HepG2 (cell line): ENCODE results near the gene FFAR1. TPM values are rescaled to one million over a fixed set of nuclear protein-coding genes. Genes with fewer than 3 reads are reported as not detected.

Source experiments
- ATAC-seq: fragments of 200-7000 bp; cut with Tn5 transposase; 3 replicates; pipeline ENCODE4 v1.9.1; 2020; ENCODE audit warnings: mild to moderate bottlenecking, moderate library complexity
- BruUV-seq: library from RNA; stranded (reverse); fragments of 400-500 nt; replicated peaks from 2 replicates; lab custom pipeline; 2021; lab: Mats Ljungman, UMichigan
- CTCF ChIA-PET: fragments of 300-600 bp; formaldehyde crosslinking; extraction: SDS; loops from one replicate; lab custom pipeline; 2021; ENCODE audit warnings: low total read pairs, inconsistent platforms, low intra/inter-chr PET ratio; lab: Yijun Ruan, JAX
- POLR2A ChIA-PET: fragments of 350-600 bp; sonication (Branson Sonifier 250); formaldehyde crosslinking; loops from one replicate; lab custom pipeline; 2020; ENCODE audit warnings: antibody characterized with exemption, inconsistent platforms; lab: Yijun Ruan, JAX
- DNase-seq: peaks from one replicate; pipeline ENCODE4 v3.0.0-alpha.2; 2015; ENCODE audit warnings: low spot score
- FAIRE-seq: peaks from 3 replicates; lab custom pipeline; 2011; peaks lifted over from hg19 to GRCh38; lab: Jason Lieb, UNC
- H2AFZ ChIP-seq: one replicate; pipeline ENCODE4 v1.6.1; 2011; ENCODE audit warnings: low read length, inconsistent platforms
- H3K27ac ChIP-seq: fragments of 300-600 bp; 3 replicates; pipeline ENCODE4 v1.8.0; 2011; ENCODE audit warnings: mixed run types, mild to moderate bottlenecking, mixed read lengths, low read length, inconsistent platforms; ENCODE audit not compliant: insufficient read depth; ENCODE audit errors: extremely low read length
- H3K27me3 ChIP-seq, 2 experiments: fragments of 200-600 bp in 1 of 2; 2 replicates in 1 of 2; 3 replicates in 1 of 2; pipeline versions ENCODE4 v1.6.0 to v1.8.0; 2011; ENCODE audit warnings: low read length in 2 of 2, mild to moderate bottlenecking in 2 of 2, moderate library complexity in 2 of 2, inconsistent platforms in 1 of 2; ENCODE audit not compliant: insufficient read depth in 2 of 2, control insufficient read depth in 1 of 2
- H3K36me3 ChIP-seq, 2 experiments: fragments of 200-600 bp in 1 of 2; replicated peaks in 1 of 2; 2 replicates in 1 of 2; 3 replicates in 1 of 2; pipeline versions ENCODE4 v1.5.1 to v1.8.0; 2011; ENCODE audit warnings: low read length in 2 of 2, inconsistent platforms in 1 of 2; ENCODE audit not compliant: insufficient read depth in 2 of 2, control insufficient read depth in 1 of 2
- H3K4me1 ChIP-seq: 2 replicates; pipeline ENCODE4 v1.5.1; 2012; ENCODE audit warnings: low read length, inconsistent platforms; ENCODE audit not compliant: insufficient read depth
- H3K4me2 ChIP-seq: 2 replicates; pipeline ENCODE4 v1.6.0; 2011; ENCODE audit warnings: low read depth, low read length, inconsistent platforms
- H3K4me3 ChIP-seq, 3 experiments: fragments of 200-600 bp in 1 of 3; sonication (generic), shearing (Covaris generic) in 1 of 3; replicated peaks in 1 of 3; 2 replicates each; pipeline ENCODE4 v1.5.1; 2011 to 2016; ENCODE audit warnings: low read length in 3 of 3, inconsistent platforms in 2 of 3, low read depth in 2 of 3, mild to moderate bottlenecking in 2 of 3, control low read depth in 1 of 3, mixed read lengths in 1 of 3; ENCODE audit not compliant: insufficient read depth in 1 of 3
- H3K79me2 ChIP-seq: one replicate; pipeline ENCODE4 v1.6.1; 2011; ENCODE audit warnings: low read length, inconsistent platforms; ENCODE audit not compliant: insufficient read depth
- H3K9ac ChIP-seq: 2 replicates; pipeline ENCODE4 v1.6.0; 2011; ENCODE audit warnings: mild to moderate bottlenecking, low read depth, low read length, inconsistent platforms; ENCODE audit not compliant: insufficient read depth
- H3K9me3 ChIP-seq: 2 replicates; pipeline ENCODE4 v1.5.1; 2012; ENCODE audit warnings: mild to moderate bottlenecking, low read length
- H4K20me1 ChIP-seq: 2 replicates; pipeline ENCODE4 v1.6.0; 2011; ENCODE audit warnings: inconsistent platforms, mild to moderate bottlenecking, low read length, moderate library complexity; ENCODE audit not compliant: insufficient read depth
- ATF7-NPFF ChIP-seq: sonication (generic); formaldehyde crosslinking; IDR thresholded peaks from 2 replicates; pipeline ENCODE4 v1.8.1; 2023; ENCODE audit warnings: mild to moderate bottlenecking, low read depth, missing genetic modification reagents, moderate library complexity
- BCL6 ChIP-seq: IDR thresholded peaks from 2 replicates; pipeline ENCODE4 v1.6.1; 2016; ENCODE audit warnings: missing genetic modification reagents, missing compliant biosample characterization
- GTF3A ChIP-seq: sonication (generic); formaldehyde crosslinking; conservative IDR thresholded peaks from 2 replicates; pipeline ENCODE4 v1.4.0; 2020; ENCODE audit warnings: mild to moderate bottlenecking, missing genetic modification reagents
- HES4 ChIP-seq: sonication (generic); formaldehyde crosslinking; IDR thresholded peaks from 2 replicates; pipeline ENCODE4 v1.9.0; 2021; ENCODE audit warnings: mild to moderate bottlenecking, missing genetic modification reagents, borderline replicate concordance
- JUN ChIP-seq: sonication (generic); formaldehyde crosslinking; IDR thresholded peaks from 2 replicates; pipeline ENCODE4 v1.4.0; 2020; ENCODE audit warnings: mild to moderate bottlenecking, missing genetic modification reagents
- RFX1 ChIP-seq: fragments of 450-650 bp; IDR thresholded peaks from 2 replicates; pipeline ENCODE4 v1.6.1; 2017
- TARDBP ChIP-seq: sonication (generic); formaldehyde crosslinking; IDR thresholded peaks from 2 replicates; pipeline ENCODE4 v1.8.0; 2022; ENCODE audit warnings: mild to moderate bottlenecking, missing genetic modification reagents
- TCF7L2 ChIP-seq: IDR thresholded peaks from 2 replicates; pipeline ENCODE4 v1.6.1; 2011; ENCODE audit warnings: mild to moderate bottlenecking, low read depth, low read length, moderate library complexity
- THAP7 ChIP-seq: sonication (generic); formaldehyde crosslinking; IDR thresholded peaks from 2 replicates; pipeline ENCODE4 v1.8.1; 2023; ENCODE audit warnings: mild to moderate bottlenecking, missing genetic modification reagents
- ZNF670 ChIP-seq: sonication (generic); formaldehyde crosslinking; IDR thresholded peaks from 2 replicates; pipeline ENCODE4 v1.8.0; 2022; ENCODE audit warnings: mild to moderate bottlenecking, missing genetic modification reagents, borderline replicate concordance
- ZNF678 ChIP-seq: sonication (generic); formaldehyde crosslinking; IDR thresholded peaks from 2 replicates; pipeline ENCODE4 v1.4.0; 2020; ENCODE audit warnings: mild to moderate bottlenecking, missing genetic modification reagents
- ZNF788 ChIP-seq: sonication (generic); formaldehyde crosslinking; IDR thresholded peaks from 2 replicates; pipeline ENCODE4 v1.5.0; 2020; ENCODE audit warnings: mild to moderate bottlenecking, missing genetic modification reagents, borderline replicate concordance
- ZSCAN21 ChIP-seq: sonication (generic); formaldehyde crosslinking; IDR thresholded peaks from 2 replicates; pipeline ENCODE4 v1.8.0; 2022; ENCODE audit warnings: mild to moderate bottlenecking, missing genetic modification reagents, moderate library complexity, borderline replicate concordance
- ZSCAN9 ChIP-seq: IDR thresholded peaks from 2 replicates; pipeline ENCODE4 v1.6.1; 2016; ENCODE audit warnings: borderline replicate concordance
- WGBS: methylation state at CpG from one replicate; pipeline ENCODE4 v1.1.6; 2017; ENCODE audit warnings: low lambda C conversion rate; 5-methylcytosine and 5-hydroxymethylcytosine counted together
- in situ Hi-C: cut with HindIII; loops from 2 replicates; pipeline ENCODE4 v1.10.0; 2017; ENCODE audit warnings: low pct_unique_long_range_greater_than_20kb; ENCODE audit not compliant: extremely low pct_ligation_motif_present
- intact Hi-C: fragments of 100-400 bp; cut with micrococcal nuclease; formaldehyde crosslinking; loops from one replicate; pipeline ENCODE4 v1.10.0; 2022; ENCODE audit not compliant: unreplicated experiment
- polyA plus RNA-seq, 8 experiments: library from polyadenylated mRNA; depleted of rRNA in 3 of 8; stranded (reverse) in 7 of 8; unstranded in 1 of 8; fragments of >200 nt; fragmentation: Illumina TruSeq in 4 of 8; extraction: Trizol in 4 of 8; gene quantifications; 2 replicates each; pipeline versions ENCODE4 v1.2.1 to v1.2.3, GENCODE V29; 2011 to 2016; ENCODE audit warnings: low read depth in 4 of 8, missing spikeins in 1 of 8, mixed read lengths in 1 of 8; ENCODE audit not compliant: insufficient read depth in 1 of 8
- total RNA-seq, 5 experiments: library from RNA; depleted of rRNA; stranded (reverse); fragments of >200 nt; fragmentation: Illumina TruSeq; extraction: Trizol; gene quantifications; 2 replicates each; pipeline ENCODE4 v1.2.3, GENCODE V29; 2016; ENCODE audit warnings: low read depth in 1 of 5
- TF ChIP-seq, protein P1 (sequence below): sonication (generic); formaldehyde crosslinking; IDR thresholded peaks from 2 replicates; pipeline ENCODE4 v1.5.0; 2020; ENCODE audit warnings: missing genetic modification reagents
- TF ChIP-seq, protein P2 (sequence below): sonication (generic); formaldehyde crosslinking; IDR thresholded peaks from 2 replicates; pipeline ENCODE4 v1.8.0; 2022; ENCODE audit warnings: missing genetic modification reagents, mild to moderate bottlenecking, moderate library complexity, borderline replicate concordance

FFAR1 gene
- total and polyA plus RNA-seq, 2 of the 13 experiments (the other 11 are each of a cell fraction or from before 2014, with no cell fraction given): not detected

- CTCF ChIA-PET: no interaction called here
- BruUV-seq: no TSS peak
- no peak overlapping the region for H2AFZ ChIP-seq
- no peaks in the 10 kb centered on the region for H3K36me3 ChIP-seq
- H3K79me2 ChIP-seq: no peaks in the 10 kb centered on the region
- no peak for TF ChIP-seq ZSCAN21 (CRISPR knock-in tag)
- TF ChIP-seq TCF7L2: no peak
- TF ChIP-seq RFX1: no peak
- TF ChIP-seq ATF7-NPFF (CRISPR knock-in tag): no peak
- TF ChIP-seq, protein P1, sequence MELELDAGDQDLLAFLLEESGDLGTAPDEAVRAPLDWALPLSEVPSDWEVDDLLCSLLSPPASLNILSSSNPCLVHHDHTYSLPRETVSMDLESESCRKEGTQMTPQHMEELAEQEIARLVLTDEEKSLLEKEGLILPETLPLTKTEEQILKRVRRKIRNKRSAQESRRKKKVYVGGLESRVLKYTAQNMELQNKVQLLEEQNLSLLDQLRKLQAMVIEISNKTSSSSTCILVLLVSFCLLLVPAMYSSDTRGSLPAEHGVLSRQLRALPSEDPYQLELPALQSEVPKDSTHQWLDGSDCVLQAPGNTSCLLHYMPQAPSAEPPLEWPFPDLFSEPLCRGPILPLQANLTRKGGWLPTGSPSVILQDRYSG (CRISPR knock-in tag): no peak
- TF ChIP-seq BCL6 (CRISPR knock-in tag): no peak
- TF ChIP-seq TARDBP: no peak
- no peak for TF ChIP-seq HES4 (CRISPR knock-in tag)
- TF ChIP-seq ZSCAN9: no peak
- no peak for TF ChIP-seq ZNF678 (CRISPR knock-in tag)
- TF ChIP-seq, protein P2, sequence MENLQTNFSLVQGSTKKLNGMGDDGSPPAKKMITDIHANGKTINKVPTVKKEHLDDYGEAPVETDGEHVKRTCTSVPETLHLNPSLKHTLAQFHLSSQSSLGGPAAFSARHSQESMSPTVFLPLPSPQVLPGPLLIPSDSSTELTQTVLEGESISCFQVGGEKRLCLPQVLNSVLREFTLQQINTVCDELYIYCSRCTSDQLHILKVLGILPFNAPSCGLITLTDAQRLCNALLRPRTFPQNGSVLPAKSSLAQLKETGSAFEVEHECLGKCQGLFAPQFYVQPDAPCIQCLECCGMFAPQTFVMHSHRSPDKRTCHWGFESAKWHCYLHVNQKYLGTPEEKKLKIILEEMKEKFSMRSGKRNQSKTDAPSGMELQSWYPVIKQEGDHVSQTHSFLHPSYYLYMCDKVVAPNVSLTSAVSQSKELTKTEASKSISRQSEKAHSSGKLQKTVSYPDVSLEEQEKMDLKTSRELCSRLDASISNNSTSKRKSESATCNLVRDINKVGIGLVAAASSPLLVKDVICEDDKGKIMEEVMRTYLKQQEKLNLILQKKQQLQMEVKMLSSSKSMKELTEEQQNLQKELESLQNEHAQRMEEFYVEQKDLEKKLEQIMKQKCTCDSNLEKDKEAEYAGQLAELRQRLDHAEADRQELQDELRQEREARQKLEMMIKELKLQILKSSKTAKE (CRISPR knock-in tag): no peak
- TF ChIP-seq THAP7: no peak
- TF ChIP-seq JUN (CRISPR knock-in tag): no peak
- no peak for TF ChIP-seq GTF3A
- no peak for TF ChIP-seq ZNF670
- TF ChIP-seq ZNF788 (CRISPR knock-in tag): no peak
- TF ChIP-seq, all 625 proteins: peak for 0
- Histone ChIP-seq H3K4me3 (no peak overlapping the region), H3K9me3 (no peaks in the 10 kb centered on the region), H4K20me1 (no peaks in the 10 kb centered on the region), H3K27me3 (no peaks in the 10 kb centered on the region), H3K27ac (no peak overlapping the region), H3K4me2 (no peak overlapping the region), H3K4me1 (peaks cover 56% of the 10 kb centered on the region), H3K9ac (no peak overlapping the region)
- intact Hi-C loops: no loop called here
- FAIRE-seq (no peak), ATAC-seq (no peak), DNase-seq (no peak)
- POLR2A ChIA-PET: interaction anchor here (0.6 kb wide), 1 partner anchor 235 kb away, joined by 3 read pairs; no protein-coding TSS in a partner anchor
- in situ Hi-C loops: no loop called here
- 93% methylated on average over 12 of the region's 12 CpGs for WGBS
Observed at GRCh38 chr19:35375505-35376307, 28.0 kb downstream of the FFAR1 start.
